Osteoblast (primary cell): Measurements from ENCODE around the gene TSEN2. TPM values are rescaled to one million over a fixed set of nuclear protein-coding genes. Genes with fewer than 3 reads are reported as not detected.
"Not testable (repeated sequence)": the region's sequence is repeated elsewhere in the genome, so short reads cannot be mapped to it uniquely, and the experiment has no call there.

ENCODE experiments used
- DNase-seq: peaks from one replicate; pipeline ENCODE4 v3.0.0; 2011; ENCODE audit warnings: low spot score, mixed read lengths; ENCODE audit not compliant: insufficient read length; ENCODE audit errors: missing footprints
- H2AFZ ChIP-seq: 2 replicates; pipeline ENCODE4 v1.6.0; 2011; ENCODE audit warnings: mild to moderate bottlenecking, low read length
- H3K27ac ChIP-seq: 2 replicates; pipeline ENCODE4 v1.5.1; 2011; ENCODE audit warnings: mild to moderate bottlenecking, low read depth, low read length, moderate library complexity
- H3K27me3 ChIP-seq: 2 replicates; pipeline ENCODE4 v1.6.0; 2012; ENCODE audit warnings: mild to moderate bottlenecking, control low read depth, inconsistent platforms, low read length, moderate library complexity; ENCODE audit not compliant: insufficient read depth
- H3K36me3 ChIP-seq: 2 replicates; pipeline ENCODE4 v1.5.1; 2011; ENCODE audit warnings: mild to moderate bottlenecking, low read length, control low read depth, moderate library complexity; ENCODE audit not compliant: insufficient read depth
- H3K4me1 ChIP-seq: 2 replicates; pipeline ENCODE4 v1.5.1; 2011; ENCODE audit warnings: mild to moderate bottlenecking, low read length, control low read depth, moderate library complexity; ENCODE audit not compliant: insufficient read depth
- H3K4me2 ChIP-seq: 2 replicates; pipeline ENCODE4 v1.6.0; 2011; ENCODE audit warnings: mild to moderate bottlenecking, low read length; ENCODE audit not compliant: insufficient read depth
- H3K4me3 ChIP-seq: fragments of 200-600 bp; sonication (generic); 3 replicates; pipeline ENCODE4 v1.5.1; 2012; ENCODE audit warnings: mild to moderate bottlenecking, low read length, inconsistent platforms; ENCODE audit not compliant: insufficient read depth
- H3K79me2 ChIP-seq: 2 replicates; pipeline ENCODE4 v1.6.0; 2012; ENCODE audit warnings: mild to moderate bottlenecking, low read length, control low read depth, inconsistent platforms; ENCODE audit not compliant: insufficient read depth
- H3K9me3 ChIP-seq: 2 replicates; pipeline ENCODE4 v1.5.1; 2011; ENCODE audit warnings: low read depth, low read length, control low read depth
- H4K20me1 ChIP-seq: 2 replicates; pipeline ENCODE4 v1.6.0; 2012; ENCODE audit warnings: mild to moderate bottlenecking, low read length, control low read depth; ENCODE audit not compliant: insufficient read depth
- CTCF ChIP-seq: IDR thresholded peaks from 2 replicates; pipeline ENCODE4 v1.5.1; 2011; ENCODE audit warnings: mild to moderate bottlenecking, low read depth, low read length, moderate library complexity; ENCODE audit errors: extremely low read depth
- total RNA-seq: library from RNA; depleted of rRNA; stranded (reverse); fragments of >200 nt; gene quantifications from 2 replicates; pipeline ENCODE4 v1.2.3, GENCODE V29; 2012

The TSEN2 gene
- total RNA-seq, 1 donor, result 13.0 TPM

GRCh38 chr3:12532182-12532581 lies 47.9 kb downstream of the TSEN2 start:
- Histone ChIP-seq H4K20me1 (no peaks in the 10 kb centered on the region), H3K4me3 (no peak overlapping the region), H3K4me1 (no peaks in the 10 kb centered on the region), H3K9me3 (no peaks in the 10 kb centered on the region), H3K4me2 (no peak overlapping the region), H3K79me2 (no peaks in the 10 kb centered on the region), H2AFZ (no peak overlapping the region), H3K27me3 (no peaks in the 10 kb centered on the region), H3K27ac (no peak overlapping the region), H3K36me3 (peaks cover 24% of the 10 kb centered on the region)
- DNase-seq, result no peak
- TF ChIP-seq CTCF, result no peak

- Histone ChIP-seq H3K4me2 (no peak overlapping the region), H3K79me2 (no peaks in the 10 kb centered on the region), H3K36me3 (peaks cover 8% of the 10 kb centered on the region), H3K27ac (no peak overlapping the region), H2AFZ (no peak overlapping the region), H4K20me1 (no peaks in the 10 kb centered on the region), H3K27me3 (no peaks in the 10 kb centered on the region), H3K4me3 (no peak overlapping the region), H3K9me3 (no peaks in the 10 kb centered on the region), H3K4me1 (no peaks in the 10 kb centered on the region)
- peak; percentile 18 for DNase-seq
- peak; percentile 26 for TF ChIP-seq CTCF
These were observed 52.1 kb downstream of the TSEN2 start for GRCh38 chr3:12536423-12536822.

- TF ChIP-seq CTCF, result peak; percentile 19
- Histone ChIP-seq H3K27me3 (no peaks in the 10 kb centered on the region), H3K4me2 (no peak overlapping the region), H3K27ac (no peak overlapping the region), H3K4me3 (no peak overlapping the region), H3K9me3 (no peaks in the 10 kb centered on the region), H3K79me2 (no peaks in the 10 kb centered on the region), H3K36me3 (no peaks in the 10 kb centered on the region), H4K20me1 (no peaks in the 10 kb centered on the region), H2AFZ (no peak overlapping the region), H3K4me1 (no peaks in the 10 kb centered on the region)
- no peak for DNase-seq
These were observed 57.3 kb downstream of the TSEN2 start for GRCh38 chr3:12541625-12542024.

- H3K9me3 ChIP-seq, H3K4me2 ChIP-seq, DNase-seq, H3K27ac ChIP-seq, H3K27me3 ChIP-seq, H3K36me3 ChIP-seq, H2AFZ ChIP-seq, H3K4me1 ChIP-seq, H3K79me2 ChIP-seq, H4K20me1 ChIP-seq, H3K4me3 ChIP-seq: not testable (repeated sequence)
These were observed 59.2 kb downstream of the TSEN2 start for GRCh38 chr3:12543497-12543896.
